ENCODE measurements around the gene MTRF1. TPM values are rescaled to one million over a fixed set of nuclear protein-coding genes. Genes with fewer than 3 reads are reported as not detected.

The MTRF1 gene
- total RNA-seq, 3 donors from 2014 or later, result 13.4 to 15.5 (median 14.6) TPM

- no peak for DNase-seq
- ATAC-seq, result no peak
- Histone ChIP-seq H3K4me3 (no peak overlapping the region), H3K36me3 (ENCODE audit: low read depth) (no peaks in the 10 kb centered on the region), H3K9me3 (peaks cover 6% of the 10 kb centered on the region), H3K4me1 (ENCODE audit: low read depth) (no peaks in the 10 kb centered on the region)
- intact Hi-C loops (cut with DNase I, micrococcal nuclease), result no loop called here
- TF ChIP-seq CTCF (IDR thresholded peaks at IDR 0.05), result no peak
Measured at GRCh38 chr13:41203810-41204209, 59.6 kb downstream of the MTRF1 start.

DNA sequence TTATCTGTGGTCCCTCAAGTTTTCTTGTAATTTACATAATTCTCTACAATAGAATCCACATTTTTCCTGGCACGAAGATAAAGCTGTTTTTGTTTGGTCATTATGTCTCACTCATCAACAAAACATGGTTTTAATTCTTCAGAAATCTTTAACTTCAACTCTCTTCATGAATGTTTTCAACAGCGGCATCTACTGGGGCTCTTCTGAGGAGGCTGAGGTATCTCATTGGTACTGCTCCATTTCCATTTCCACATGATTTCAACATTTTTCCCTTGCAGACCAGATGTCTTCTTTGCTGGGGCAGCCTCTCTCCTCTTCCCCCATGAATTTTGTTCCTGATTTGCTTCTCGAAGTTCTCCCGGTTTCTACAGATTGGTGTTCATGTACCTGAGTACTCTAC, 63.2 kb downstream of the MTRF1 start:
- no peak for DNase-seq
- Histone ChIP-seq H3K4me3 (no peak overlapping the region), H3K36me3 (ENCODE audit: low read depth) (no peaks in the 10 kb centered on the region), H3K9me3 (no peaks in the 10 kb centered on the region), H3K4me1 (ENCODE audit: low read depth) (no peaks in the 10 kb centered on the region)
- intact Hi-C loops (cut with DNase I, micrococcal nuclease), result no loop called here
- TF ChIP-seq CTCF (IDR thresholded peaks at IDR 0.05), result no peak
- no peak for ATAC-seq

DNA sequence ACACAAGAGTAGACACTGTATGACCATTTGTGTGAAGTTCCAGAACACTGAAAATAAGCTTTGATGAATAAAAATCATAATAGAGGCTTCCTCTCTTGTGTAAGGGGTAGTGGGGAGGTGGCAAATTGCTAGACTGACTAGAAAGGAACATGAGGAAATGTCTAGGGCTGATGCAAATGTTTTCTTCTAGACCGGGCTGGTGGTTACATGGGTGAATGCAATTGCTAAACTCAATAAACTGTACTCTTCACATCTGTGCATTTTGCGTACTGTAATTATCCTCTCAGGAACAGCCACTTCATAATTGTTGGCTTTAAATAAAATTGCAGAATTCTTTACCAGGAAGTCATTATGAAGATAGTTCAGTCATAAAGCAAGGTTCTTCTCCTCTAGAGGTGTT, 63.9 kb downstream of the MTRF1 start:
- H3K4me1 ChIP-seq (ENCODE audit: low read depth), result no peaks in the 10 kb centered on the region
- no peak overlapping the region for H3K4me3 ChIP-seq
- TF ChIP-seq CTCF (IDR thresholded peaks at IDR 0.05), result no peak
- intact Hi-C loops (cut with DNase I, micrococcal nuclease), result loop anchor here in 1 of 2 donors (10.0 kb wide), 1 partner anchor 65 kb away; the partner anchor contains the start of gene KBTBD6
- ATAC-seq (peak; percentile 62), DNase-seq (no peak)
- H3K36me3 ChIP-seq (ENCODE audit: low read depth), result no peaks in the 10 kb centered on the region
- no peaks in the 10 kb centered on the region for H3K9me3 ChIP-seq

- Histone ChIP-seq H3K4me3 (no peak overlapping the region), H3K4me1 (ENCODE audit: low read depth) (no peaks in the 10 kb centered on the region), H3K36me3 (ENCODE audit: low read depth) (no peaks in the 10 kb centered on the region), H3K9me3 (no peaks in the 10 kb centered on the region)
- DNase-seq, result no peak
- intact Hi-C loops (cut with DNase I, micrococcal nuclease), result loop anchor here in 1 of 2 donors (10.0 kb wide), 1 partner anchor 64 kb away; the partner anchor contains the start of gene KBTBD6
- ATAC-seq, result no peak
- TF ChIP-seq CTCF (IDR thresholded peaks at IDR 0.05), result no peak
Measured at GRCh38 chr13:41199079-41199478, 64.3 kb downstream of the MTRF1 start.

GRCh38 chr13:41196620-41197019, 66.8 kb downstream of the MTRF1 start:
- no peak for TF ChIP-seq CTCF (IDR thresholded peaks at IDR 0.05)
- intact Hi-C loops (cut with DNase I, micrococcal nuclease), result loop anchor here in 1 of 2 donors (10.0 kb wide), 1 partner anchor 62 kb away; the partner anchor contains the start of gene KBTBD6
- DNase-seq, result peak in 1 of 3 donors; percentile 9

GRCh38 chr13:41196011-41196410, 67.4 kb downstream of the MTRF1 start:
- H3K4me3 ChIP-seq, result no peak overlapping the region
- ATAC-seq, result no peak
- peaks cover 5% of the 10 kb centered on the region for H3K4me1 ChIP-seq (ENCODE audit: low read depth)
- no peaks in the 10 kb centered on the region for H3K36me3 ChIP-seq (ENCODE audit: low read depth)
- no peak for TF ChIP-seq CTCF (IDR thresholded peaks at IDR 0.05)
- no peaks in the 10 kb centered on the region for H3K9me3 ChIP-seq
- intact Hi-C loops (cut with DNase I, micrococcal nuclease), result loop anchor here in 1 of 2 donors (10.0 kb wide), 1 partner anchor 61 kb away; the partner anchor contains the start of gene KBTBD6
- no peak for DNase-seq

More at GRCh38 chr13:41196620-41197019, 66.8 kb downstream of the MTRF1 start:
- Histone ChIP-seq H3K4me3 (no peak overlapping the region), H3K36me3 (ENCODE audit: low read depth) (no peaks in the 10 kb centered on the region), H3K9me3 (no peaks in the 10 kb centered on the region), H3K4me1 (ENCODE audit: low read depth) (peaks cover 5% of the 10 kb centered on the region)
- ATAC-seq, result no peak

All from mucosa of descending colon (tissue), 3 donors.